ENCODE data around the gene TEX38.
A peak's percentile ranks its signal among the peaks of the same experiment; 100 is the strongest.
"Not testable (repeated sequence)": the region's sequence is repeated elsewhere in the genome, so short reads cannot be mapped to it uniquely, and the experiment has no call there.

Gene TEX38

GRCh38 chr1:46656643-46657042 is 15.0 kb upstream of the TEX38 start:
- no peak for DNase-seq

GRCh38 chr1:46657775-46658174 is 13.9 kb upstream of the TEX38 start:
- DNase-seq: no peak

GRCh38 chr1:46659307-46659870 is 12.3 kb upstream of the TEX38 start:
- no peak for DNase-seq

GRCh38 chr1:46660116-46660515 is 11.5 kb upstream of the TEX38 start:
- DNase-seq: not testable (repeated sequence)

- DNase-seq: not testable (repeated sequence)
Observed at GRCh38 chr1:46662919-46663318, 8.7 kb upstream of the TEX38 start.

GRCh38 chr1:46665983-46666382 is 5.7 kb upstream of the TEX38 start:
- no peak for DNase-seq

GRCh38 chr1:46667782-46668760 is 3.6 kb upstream of the TEX38 start, which contains the start of gene ATPAF1:
ATPAF1 (minus strand) TSS chr1:46668364; CDS start chr1:46668322, 42 bp downstream.
- DNase-seq: peak; percentile 86

GRCh38 chr1:46670134-46670533 is 1.5 kb upstream of the TEX38 start:
- DNase-seq: no peak

GRCh38 chr1:46672696-46673095 is 1.0 kb downstream of the TEX38 start:
- DNase-seq: no peak

- DNase-seq: peak; percentile 62
Observed at GRCh38 chr1:46673749-46674182, 2.1 kb downstream of the TEX38 start.

- DNase-seq: no peak
Observed at GRCh38 chr1:46675549-46676314, 4.1 kb downstream of the TEX38 start.

- no peak for DNase-seq
Observed at GRCh38 chr1:46676531-46676930, 4.9 kb downstream of the TEX38 start.

GRCh38 chr1:46677339-46677738 is 5.7 kb downstream of the TEX38 start:
- no peak for DNase-seq

GRCh38 chr1:46679789-46680573 is 8.3 kb downstream of the TEX38 start:
- no peak for DNase-seq

- DNase-seq: no peak
Observed at GRCh38 chr1:46681333-46682034, 9.8 kb downstream of the TEX38 start.

GRCh38 chr1:46682064-46682463 is 10.4 kb downstream of the TEX38 start:
- DNase-seq: no peak

GRCh38 chr1:46684670-46685069 is 13.0 kb downstream of the TEX38 start:
- no peak for DNase-seq

- DNase-seq: no peak
Observed at GRCh38 chr1:46686255-46686654, 14.6 kb downstream of the TEX38 start.

GRCh38 chr1:46687093-46687659 is 15.5 kb downstream of the TEX38 start:
- no peak for DNase-seq

GRCh38 chr1:46687921-46688509 is 16.4 kb downstream of the TEX38 start:
- no peak for DNase-seq

GRCh38 chr1:46689356-46689755 is 17.7 kb downstream of the TEX38 start:
- DNase-seq: no peak

Data from activated effector memory CD4-positive, alpha-beta T cell treated with anti-CD3 and anti-CD28 coated beads, Interleukin-2, amount 50 U/mL, for 16 hours (primary cell).